Left forelimb (tissue), 1 donor: ENCODE results near the gene PSME2.
A peak's percentile ranks its signal among the peaks of the same experiment; 100 is the strongest.
"Not testable (repeated sequence)": the region's sequence is repeated elsewhere in the genome, so short reads cannot be mapped to it uniquely, and the experiment has no call there.

Experiments used
- DNase-seq: peaks from one replicate; pipeline ENCODE4 v3.0.0-alpha.2; 2018; ENCODE audit warnings: low spot score

Gene PSME2

GRCh38 chr14:24114532-24115421 lies 31.6 kb downstream of the PSME2 start, which contains the start of the genes DCAF11 and NRL:
TSS of gene DCAF11 (plus strand) at chr14:24114777. CDS start at chr14:24115595, 818 bp downstream.
TSS of gene NRL (minus strand) at chr14:24114949. CDS start at chr14:24082848, 32,101 bp downstream.
- peak; percentile 99 for DNase-seq

- DNase-seq = no peak
Measured at GRCh38 chr14:24113801-24114531, 32.4 kb downstream of the PSME2 start.

GRCh38 chr14:24113379-24113800 lies 33.0 kb downstream of the PSME2 start:
- DNase-seq = no peak

DNA sequence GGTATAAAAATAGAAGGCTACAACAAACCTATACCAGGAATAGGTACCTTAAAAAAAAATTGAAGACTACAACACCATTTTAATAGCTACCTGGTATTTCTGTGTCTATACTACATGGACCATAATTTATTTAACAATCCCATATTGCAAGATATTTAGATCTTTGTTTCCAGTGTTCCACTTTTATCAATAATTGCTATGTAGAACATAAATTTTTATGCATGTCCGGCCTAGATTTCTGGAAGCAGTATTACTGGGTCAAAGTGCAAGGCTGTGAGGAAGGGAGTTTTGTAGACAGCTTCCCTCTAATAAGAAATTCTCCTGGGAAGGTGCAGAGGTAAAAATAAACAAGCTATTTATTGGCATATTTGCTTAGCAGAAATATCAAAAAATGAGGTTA lies 35.9 kb downstream of the PSME2 start:
- no peak for DNase-seq

- no peak for DNase-seq
Measured at GRCh38 chr14:24110060-24110459, 36.4 kb downstream of the PSME2 start.

DNA sequence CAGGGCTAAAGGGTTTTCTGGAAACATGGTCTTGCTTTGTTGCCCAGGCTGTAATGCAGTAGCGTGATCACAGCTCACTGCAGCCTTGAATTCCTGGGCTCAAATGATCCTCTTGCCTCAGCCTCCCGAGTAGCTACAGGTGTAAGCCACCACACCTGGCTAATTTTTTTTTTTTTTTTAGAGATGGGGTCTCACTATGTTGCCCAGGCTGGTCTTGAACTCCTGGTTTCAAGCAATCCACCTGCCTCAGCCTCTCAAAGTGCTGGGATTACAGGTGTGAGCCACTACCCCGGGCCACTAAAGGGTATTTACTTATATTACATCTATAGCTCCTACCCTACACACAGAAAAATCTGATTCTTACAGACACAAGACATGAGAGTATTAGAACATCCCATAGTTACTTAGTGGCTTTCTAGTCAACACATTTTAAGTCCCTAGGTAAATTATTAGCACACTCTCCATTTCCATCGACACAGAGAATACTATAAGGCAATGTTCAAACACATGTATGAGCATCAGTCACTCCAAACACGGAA lies 38.0 kb downstream of the PSME2 start:
- no peak for DNase-seq

- DNase-seq = no peak
Measured at GRCh38 chr14:24106672-24107271, 39.6 kb downstream of the PSME2 start.

GRCh38 chr14:24105609-24106239 lies 40.7 kb downstream of the PSME2 start:
- DNase-seq = not testable (repeated sequence)

DNA sequence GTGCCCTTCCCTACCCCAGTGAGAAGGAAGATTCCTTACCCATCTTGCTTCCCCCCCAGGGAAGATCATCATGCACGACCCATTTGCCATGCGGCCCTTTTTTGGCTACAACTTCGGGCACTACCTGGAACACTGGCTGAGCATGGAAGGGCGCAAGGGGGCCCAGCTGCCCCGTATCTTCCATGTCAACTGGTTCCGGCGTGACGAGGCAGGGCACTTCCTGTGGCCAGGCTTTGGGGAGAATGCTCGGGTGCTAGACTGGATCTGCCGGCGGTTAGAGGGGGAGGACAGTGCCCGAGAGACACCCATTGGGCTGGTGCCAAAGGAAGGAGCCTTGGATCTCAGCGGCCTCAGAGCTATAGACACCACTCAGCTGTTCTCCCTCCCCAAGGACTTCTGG lies 43.0 kb downstream of the PSME2 start:
- DNase-seq = no peak

DNA sequence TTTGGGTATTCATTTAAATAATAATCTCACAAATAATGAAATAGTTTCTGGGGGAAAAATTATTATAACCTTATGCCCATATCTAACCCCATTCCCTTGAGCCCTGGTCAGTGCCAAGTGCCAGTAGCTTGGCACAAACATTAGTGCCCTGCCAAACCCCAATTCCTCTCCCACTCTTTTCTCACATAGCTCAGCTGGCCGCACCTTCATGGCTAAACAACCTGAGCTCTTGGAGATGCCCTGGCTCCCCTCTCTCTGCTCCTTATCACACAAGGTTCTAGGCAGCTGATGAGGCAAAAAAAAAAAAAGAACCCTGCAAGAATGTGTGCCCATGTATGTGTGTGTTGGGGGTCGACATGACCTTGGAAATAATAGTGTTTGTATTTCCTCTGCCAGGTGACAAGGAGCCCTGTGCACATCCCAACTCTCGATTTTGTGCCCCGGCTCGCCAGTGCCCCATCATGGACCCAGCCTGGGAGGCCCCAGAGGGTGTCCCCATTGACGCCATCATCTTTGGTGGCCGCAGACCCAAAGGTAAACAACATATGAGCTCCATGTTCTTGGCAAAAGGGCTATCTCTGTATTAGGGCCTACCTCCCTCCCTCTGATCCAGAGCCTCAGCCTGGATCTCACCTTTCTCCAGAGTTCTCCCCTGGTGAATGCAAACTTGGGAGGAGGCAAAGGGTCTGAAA lies 43.9 kb downstream of the PSME2 start:
- no peak for DNase-seq

DNA sequence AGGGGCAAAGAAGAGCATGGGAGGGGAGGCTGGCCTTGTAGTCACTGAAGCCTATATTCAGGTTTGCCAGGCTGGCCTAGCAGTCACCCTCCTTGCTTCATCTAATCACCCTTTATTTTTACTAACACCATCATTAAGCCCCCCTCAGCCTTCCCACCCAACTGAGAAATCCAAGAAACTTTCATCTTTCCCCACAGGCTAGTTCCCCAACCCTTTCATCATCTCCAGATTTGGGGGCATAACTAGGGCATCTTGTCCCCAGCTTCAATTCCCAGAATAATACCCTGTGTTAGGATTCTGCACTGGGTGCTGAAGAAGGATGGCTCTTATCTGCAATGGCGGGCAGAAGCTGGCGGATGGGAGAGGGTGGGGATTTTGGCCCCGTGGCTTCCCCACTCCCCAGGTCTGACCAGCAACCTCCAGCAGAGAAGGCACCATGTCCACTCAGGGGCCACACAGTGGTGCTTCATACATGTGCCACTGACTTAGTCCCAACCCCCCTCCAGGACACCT lies 45.4 kb downstream of the PSME2 start:
- no peak for DNase-seq

DNA sequence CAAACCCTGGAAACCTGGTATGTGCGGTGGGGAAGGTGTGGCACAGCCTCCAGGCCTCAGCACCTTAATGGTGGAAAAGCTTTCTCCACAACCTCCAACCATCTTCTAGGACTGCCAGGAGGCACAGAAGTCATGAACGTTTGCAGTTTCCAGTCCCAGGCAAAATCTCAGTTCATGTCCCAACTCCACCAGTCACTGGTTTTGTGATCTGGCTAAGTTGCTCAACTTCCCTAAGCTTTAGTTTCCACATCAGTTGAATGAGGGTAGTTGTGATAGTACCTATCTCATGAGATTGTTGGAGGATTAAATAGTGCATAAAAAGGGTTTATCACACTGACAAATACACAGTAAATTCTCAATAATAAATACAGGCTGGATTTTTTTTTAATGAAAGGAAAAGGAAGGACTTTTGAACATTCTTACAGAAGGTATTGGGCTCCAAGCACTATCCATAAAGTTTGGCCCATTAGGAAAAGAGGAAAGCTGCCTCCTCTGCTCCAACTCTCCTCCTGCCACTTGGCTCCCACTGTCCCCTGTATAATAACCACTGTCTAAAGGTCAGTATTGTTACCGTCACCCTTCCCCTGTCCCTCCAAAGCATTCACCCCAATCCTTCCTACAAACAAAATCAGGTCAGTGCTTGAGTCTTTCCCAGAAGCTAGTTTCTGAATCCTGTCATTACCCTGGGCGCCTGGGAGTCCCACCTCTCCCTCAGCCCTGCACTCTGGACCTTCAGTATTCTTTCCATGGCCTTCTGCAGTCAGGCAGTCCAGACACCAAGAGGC lies 46.0 kb downstream of the PSME2 start:
- no peak for DNase-seq

DNA sequence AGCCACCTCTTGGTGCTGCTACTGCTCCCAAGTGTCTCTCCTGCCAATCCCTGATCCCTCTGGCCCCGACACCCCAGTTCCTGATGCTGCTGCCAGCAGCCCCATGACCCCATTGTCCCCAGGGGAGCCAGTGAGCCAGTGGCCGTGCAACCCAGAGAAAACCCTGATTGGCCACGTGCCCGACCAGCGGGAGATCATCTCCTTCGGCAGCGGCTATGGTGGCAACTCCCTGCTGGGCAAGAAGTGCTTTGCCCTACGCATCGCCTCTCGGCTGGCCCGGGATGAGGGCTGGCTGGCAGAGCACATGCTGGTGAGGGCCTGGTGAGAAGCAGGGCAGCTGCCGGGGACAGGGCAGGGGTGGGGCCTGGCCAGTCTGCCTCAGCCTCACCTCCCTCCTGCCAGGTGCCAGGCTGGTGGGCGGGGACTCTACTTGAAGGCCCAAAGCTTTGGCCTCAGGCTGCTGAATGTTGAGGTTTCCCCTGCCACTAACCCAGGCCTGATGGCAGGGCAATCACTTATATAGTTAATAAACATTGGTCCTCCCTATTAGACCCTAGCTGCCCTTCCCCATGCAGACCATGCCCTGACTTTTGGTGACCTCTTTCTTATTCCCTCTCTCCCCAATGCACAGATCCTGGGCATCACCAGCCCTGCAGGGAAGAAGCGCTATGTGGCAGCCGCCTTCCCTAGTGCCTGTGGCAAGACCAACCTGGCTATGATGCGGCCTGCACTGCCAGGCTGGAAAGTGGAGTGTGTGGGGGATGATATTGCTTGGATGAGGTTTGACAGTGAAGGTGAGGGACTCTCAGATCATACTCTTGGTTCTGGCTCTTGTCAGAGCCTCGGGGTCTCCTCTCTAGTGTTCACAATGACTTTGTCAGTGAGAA lies 47.2 kb downstream of the PSME2 start:
- DNase-seq = no peak

GRCh38 chr14:24098229-24098926 lies 48.0 kb downstream of the PSME2 start:
- DNase-seq = no peak

DNA sequence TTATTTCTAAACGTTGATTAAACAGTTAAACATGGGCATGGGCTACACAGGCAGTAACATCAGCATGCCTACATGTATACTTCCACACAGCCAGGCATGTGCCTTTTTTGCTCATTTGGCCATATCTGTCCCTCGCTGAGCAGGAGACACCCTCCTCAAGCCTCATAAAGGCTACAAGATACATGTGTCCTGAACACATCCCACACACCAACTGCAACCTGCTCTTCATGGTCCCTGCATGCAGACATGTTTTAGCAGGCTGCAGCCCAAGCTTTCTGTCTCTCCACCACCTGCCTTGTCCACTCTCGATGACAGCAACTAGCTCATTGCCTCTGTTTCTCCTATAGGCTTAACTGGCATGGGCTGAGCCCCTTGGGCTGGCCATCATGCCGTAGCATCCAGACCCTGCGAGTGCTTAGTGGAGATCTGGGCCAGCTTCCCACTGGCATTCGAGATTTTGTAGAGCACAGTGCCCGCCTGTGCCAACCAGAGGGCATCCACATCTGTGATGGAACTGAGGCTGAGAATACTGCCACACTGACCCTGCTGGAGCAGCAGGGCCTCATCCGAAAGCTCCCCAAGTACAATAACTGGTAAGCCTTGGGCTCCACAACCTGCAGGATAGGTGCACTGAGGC lies 49.7 kb downstream of the PSME2 start:
- no peak for DNase-seq

DNA sequence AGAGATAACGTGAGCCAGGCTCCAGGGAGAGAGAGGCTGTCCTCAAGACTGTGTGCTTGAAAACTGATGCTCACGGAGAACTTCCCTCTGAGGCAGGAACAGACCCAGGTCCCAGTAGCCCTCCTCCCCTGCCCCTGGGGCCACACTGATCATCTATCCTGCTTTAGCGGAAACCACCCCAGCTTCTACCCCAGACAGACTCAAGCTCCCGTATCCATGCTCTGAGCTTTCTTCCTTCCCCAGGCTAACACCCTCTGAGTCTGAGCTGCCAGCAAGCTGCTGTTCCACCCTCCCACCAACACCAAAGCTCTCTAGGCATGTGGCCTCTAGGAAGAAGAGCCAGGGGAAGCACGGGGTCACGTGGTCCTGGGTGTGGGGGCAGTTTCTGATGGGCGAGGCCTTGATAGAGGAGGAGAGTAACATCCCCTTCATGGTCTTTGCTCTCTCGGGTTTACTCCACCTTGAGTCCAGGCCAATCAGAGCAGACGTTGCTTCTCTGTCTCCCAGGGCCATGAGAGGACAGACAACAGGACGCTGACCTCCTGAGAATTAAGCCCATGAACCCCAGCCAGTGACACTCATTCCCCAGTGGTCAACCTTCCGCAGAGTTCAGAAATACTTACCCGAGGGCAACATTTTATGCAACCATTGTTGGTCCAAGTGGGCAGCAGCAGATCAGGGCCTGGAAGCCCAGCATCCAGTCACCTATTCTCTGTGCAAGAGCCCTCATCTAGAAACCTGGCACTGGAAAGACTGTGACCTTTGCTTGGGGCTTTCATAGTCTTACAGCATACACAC lies 50.9 kb downstream of the PSME2 start:
- DNase-seq = no peak

DNA sequence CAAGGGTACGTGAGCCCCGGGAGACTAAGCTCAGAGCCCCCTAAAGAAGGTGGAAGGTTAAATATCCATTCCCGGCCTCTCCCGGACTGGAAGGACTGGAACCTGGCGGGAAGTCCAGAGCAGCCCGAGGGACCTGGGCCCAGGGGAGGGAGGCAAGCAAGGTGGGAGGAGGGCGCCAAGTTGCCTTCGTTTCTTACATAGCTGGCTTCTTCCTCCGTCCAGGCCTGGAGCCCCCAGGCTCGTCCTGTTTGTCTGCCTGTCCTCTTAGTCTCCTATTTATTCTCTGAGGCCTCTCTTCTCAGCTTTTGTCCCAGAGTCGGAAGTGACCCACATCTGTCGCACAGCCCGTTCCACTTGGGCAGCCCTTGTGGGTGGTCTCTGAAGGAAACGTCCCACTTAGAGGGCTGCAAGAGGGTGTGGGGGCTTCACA lies 51.6 kb downstream of the PSME2 start:
- no peak for DNase-seq
